SK-N-SH (cell line): ENCODE data around the gene HPCAL4.

Source experiments
- SIN3A ChIP-seq: IDR thresholded peaks from 2 replicates; pipeline ENCODE4 v1.6.1; 2012; ENCODE audit warnings: low read depth, mild to moderate bottlenecking, low read length, moderate library complexity, borderline replicate concordance
- TF ChIP-seq, protein P1 (sequence below): IDR thresholded peaks from 2 replicates; pipeline ENCODE4 v1.6.1; 2012; ENCODE audit warnings: mild to moderate bottlenecking, low read depth, low read length, moderate library complexity
- TF ChIP-seq, protein P2 (sequence below): fragments of 200-600 bp; sonication (generic); IDR thresholded peaks from 2 replicates; pipeline ENCODE4 v1.6.1; 2017; ENCODE audit warnings: antibody characterized with exemption, mild to moderate bottlenecking, moderate library complexity
- TF ChIP-seq, protein P3 (sequence below): fragments of 150-350 bp; IDR thresholded peaks from 2 replicates; pipeline ENCODE4 v1.6.1; 2017; ENCODE audit warnings: antibody characterized with exemption, low read length, low read depth, borderline replicate concordance

DNA sequence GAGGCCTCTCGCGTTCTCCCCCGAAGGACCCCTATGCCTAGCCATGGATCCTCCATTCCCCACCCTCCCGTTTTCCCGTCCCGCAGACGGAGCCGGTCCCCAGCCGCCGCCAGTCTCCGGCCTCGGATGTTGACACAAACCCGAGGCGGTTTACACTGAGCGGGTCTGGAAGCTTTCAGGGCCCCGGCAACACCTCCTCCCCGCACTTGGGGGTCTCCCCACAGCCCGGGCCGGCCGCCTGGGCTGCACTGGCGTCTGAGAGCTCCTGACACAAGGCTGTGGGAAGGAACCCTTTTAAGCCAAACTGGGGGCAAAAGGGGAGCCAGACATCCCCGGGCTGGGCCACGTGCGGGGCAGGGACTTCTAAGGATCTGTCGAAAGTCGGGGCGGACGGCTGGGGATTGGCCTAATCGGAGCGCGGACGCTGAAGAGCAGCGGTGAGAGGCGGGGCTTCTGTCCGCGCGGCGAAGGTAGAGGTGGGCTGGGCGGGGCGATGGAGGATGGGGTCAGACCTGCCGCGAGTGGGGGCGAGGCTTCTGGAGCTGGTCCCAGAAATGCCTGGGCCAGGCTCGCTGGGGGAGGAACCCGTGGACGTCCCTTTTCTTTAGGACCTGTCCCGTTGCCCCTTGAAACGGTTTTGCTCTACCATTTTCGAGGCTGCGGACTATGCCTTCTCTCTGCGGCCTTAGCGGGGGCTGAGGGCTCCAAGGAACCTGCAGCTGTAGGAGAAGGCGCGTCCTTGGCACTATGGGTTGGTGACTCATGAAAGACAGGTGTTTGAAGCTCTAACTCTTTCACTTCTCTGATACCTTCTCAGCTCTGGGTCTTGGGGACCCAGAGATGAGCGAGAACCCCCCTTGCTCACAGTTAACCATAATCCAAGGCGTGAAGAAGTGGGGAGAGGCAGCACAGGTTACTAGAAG lies 1.2 kb upstream of the HPCAL4 start:
- TF ChIP-seq, protein P1, sequence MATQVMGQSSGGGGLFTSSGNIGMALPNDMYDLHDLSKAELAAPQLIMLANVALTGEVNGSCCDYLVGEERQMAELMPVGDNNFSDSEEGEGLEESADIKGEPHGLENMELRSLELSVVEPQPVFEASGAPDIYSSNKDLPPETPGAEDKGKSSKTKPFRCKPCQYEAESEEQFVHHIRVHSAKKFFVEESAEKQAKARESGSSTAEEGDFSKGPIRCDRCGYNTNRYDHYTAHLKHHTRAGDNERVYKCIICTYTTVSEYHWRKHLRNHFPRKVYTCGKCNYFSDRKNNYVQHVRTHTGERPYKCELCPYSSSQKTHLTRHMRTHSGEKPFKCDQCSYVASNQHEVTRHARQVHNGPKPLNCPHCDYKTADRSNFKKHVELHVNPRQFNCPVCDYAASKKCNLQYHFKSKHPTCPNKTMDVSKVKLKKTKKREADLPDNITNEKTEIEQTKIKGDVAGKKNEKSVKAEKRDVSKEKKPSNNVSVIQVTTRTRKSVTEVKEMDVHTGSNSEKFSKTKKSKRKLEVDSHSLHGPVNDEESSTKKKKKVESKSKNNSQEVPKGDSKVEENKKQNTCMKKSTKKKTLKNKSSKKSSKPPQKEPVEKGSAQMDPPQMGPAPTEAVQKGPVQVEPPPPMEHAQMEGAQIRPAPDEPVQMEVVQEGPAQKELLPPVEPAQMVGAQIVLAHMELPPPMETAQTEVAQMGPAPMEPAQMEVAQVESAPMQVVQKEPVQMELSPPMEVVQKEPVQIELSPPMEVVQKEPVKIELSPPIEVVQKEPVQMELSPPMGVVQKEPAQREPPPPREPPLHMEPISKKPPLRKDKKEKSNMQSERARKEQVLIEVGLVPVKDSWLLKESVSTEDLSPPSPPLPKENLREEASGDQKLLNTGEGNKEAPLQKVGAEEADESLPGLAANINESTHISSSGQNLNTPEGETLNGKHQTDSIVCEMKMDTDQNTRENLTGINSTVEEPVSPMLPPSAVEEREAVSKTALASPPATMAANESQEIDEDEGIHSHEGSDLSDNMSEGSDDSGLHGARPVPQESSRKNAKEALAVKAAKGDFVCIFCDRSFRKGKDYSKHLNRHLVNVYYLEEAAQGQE, result no peak
- TF ChIP-seq, protein P2, sequence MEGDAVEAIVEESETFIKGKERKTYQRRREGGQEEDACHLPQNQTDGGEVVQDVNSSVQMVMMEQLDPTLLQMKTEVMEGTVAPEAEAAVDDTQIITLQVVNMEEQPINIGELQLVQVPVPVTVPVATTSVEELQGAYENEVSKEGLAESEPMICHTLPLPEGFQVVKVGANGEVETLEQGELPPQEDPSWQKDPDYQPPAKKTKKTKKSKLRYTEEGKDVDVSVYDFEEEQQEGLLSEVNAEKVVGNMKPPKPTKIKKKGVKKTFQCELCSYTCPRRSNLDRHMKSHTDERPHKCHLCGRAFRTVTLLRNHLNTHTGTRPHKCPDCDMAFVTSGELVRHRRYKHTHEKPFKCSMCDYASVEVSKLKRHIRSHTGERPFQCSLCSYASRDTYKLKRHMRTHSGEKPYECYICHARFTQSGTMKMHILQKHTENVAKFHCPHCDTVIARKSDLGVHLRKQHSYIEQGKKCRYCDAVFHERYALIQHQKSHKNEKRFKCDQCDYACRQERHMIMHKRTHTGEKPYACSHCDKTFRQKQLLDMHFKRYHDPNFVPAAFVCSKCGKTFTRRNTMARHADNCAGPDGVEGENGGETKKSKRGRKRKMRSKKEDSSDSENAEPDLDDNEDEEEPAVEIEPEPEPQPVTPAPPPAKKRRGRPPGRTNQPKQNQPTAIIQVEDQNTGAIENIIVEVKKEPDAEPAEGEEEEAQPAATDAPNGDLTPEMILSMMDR, result no peak
- TF ChIP-seq, protein P3, sequence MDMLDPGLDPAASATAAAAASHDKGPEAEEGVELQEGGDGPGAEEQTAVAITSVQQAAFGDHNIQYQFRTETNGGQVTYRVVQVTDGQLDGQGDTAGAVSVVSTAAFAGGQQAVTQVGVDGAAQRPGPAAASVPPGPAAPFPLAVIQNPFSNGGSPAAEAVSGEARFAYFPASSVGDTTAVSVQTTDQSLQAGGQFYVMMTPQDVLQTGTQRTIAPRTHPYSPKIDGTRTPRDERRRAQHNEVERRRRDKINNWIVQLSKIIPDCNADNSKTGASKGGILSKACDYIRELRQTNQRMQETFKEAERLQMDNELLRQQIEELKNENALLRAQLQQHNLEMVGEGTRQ, result no peak
- no peak for TF ChIP-seq SIN3A
